Measurements from ENCODE around the gene SCP2. TPM values are rescaled to one million over a fixed set of nuclear protein-coding genes. Genes with fewer than 3 reads are reported as not detected.

SCP2 gene
- polyA plus RNA-seq, 1 of the 3 experiments (the other 2 are of a cell fraction): 49.5 TPM

- H3K4me2 ChIP-seq: no peak overlapping the region
- no peaks in the 10 kb centered on the region for H3K79me2 ChIP-seq (ENCODE audit: insufficient read depth)
- no peaks in the 10 kb centered on the region for H3K36me3 ChIP-seq (replicated peaks in 1 of 2; ENCODE audit: control insufficient read depth in 1 of 2, insufficient read depth in 2 of 2, low read length in 1 of 2)
- H2AFZ ChIP-seq (ENCODE audit: low read depth): no peak overlapping the region
- H3K27me3 ChIP-seq (ENCODE audit: insufficient read depth): no peaks in the 10 kb centered on the region
- no peak for DNase-seq
- no peak overlapping the region for H3K9ac ChIP-seq
- H3K9me3 ChIP-seq: no peaks in the 10 kb centered on the region
- 94% methylated on average over 31 of the region's 35 CpGs for WGBS (ENCODE audit: low lambda C conversion rate)
- TF ChIP-seq IRF3 (IDR thresholded peaks at IDR 0.05; ENCODE audit: low read depth, low read length) (no peak), ELF1 (IDR thresholded peaks at IDR 0.05) (no peak), SIN3A (IDR thresholded peaks at IDR 0.05; ENCODE audit: borderline replicate concordance, low read depth, low read length) (no peak), PBX3 (IDR thresholded peaks at IDR 0.05) (no peak), MAX (IDR thresholded peaks at IDR 0.05; ENCODE audit: low read depth) (no peak), RAD21 (IDR thresholded peaks at IDR 0.05; ENCODE audit: low read length) (no peak)
- no peaks in the 10 kb centered on the region for H3K4me1 ChIP-seq (ENCODE audit: control insufficient read depth in 1 of 2, insufficient read depth in 2 of 2, low read depth in 1 of 2, low read length in 1 of 2)
- H3K9me2 ChIP-seq: no peaks in the 10 kb centered on the region
- ChIA-PET CTCF (no interaction called here), POLR2A (no interaction called here)
- H4K20me1 ChIP-seq (ENCODE audit: insufficient read depth): no peaks in the 10 kb centered on the region
- no peaks in the 10 kb centered on the region for H3F3A ChIP-seq (replicated peaks; ENCODE audit: insufficient read depth)
- no peak overlapping the region for H3K4me3 ChIP-seq (ENCODE audit: low read depth in 2 of 2, low read length in 1 of 2)
- no peak overlapping the region for H3K27ac ChIP-seq (ENCODE audit: low read depth in 2 of 2, low read length in 1 of 2)
Observed at GRCh38 chr1:52920791-52921291, 6.2 kb upstream of the SCP2 start.

GRCh38 chr1:52925571-52926005 lies 1.5 kb upstream of the SCP2 start:
- no peak overlapping the region for H3K9ac ChIP-seq
- no peaks in the 10 kb centered on the region for H3K36me3 ChIP-seq (replicated peaks in 1 of 2; ENCODE audit: control insufficient read depth in 1 of 2, insufficient read depth in 2 of 2, low read length in 1 of 2)
- H3K9me3 ChIP-seq: no peaks in the 10 kb centered on the region
- POLR2A ChIA-PET: no interaction called here
- CTCF ChIA-PET: interaction anchor here (0.9 kb wide), 1 partner anchor 263 kb away, joined by 3 read pairs; no protein-coding TSS in a partner anchor
- no peaks in the 10 kb centered on the region for H3K27me3 ChIP-seq (ENCODE audit: insufficient read depth)
- H3K27ac ChIP-seq (ENCODE audit: low read depth in 2 of 2, low read length in 1 of 2): no peak overlapping the region
- no peaks in the 10 kb centered on the region for H3K79me2 ChIP-seq (ENCODE audit: insufficient read depth)
- H2AFZ ChIP-seq (ENCODE audit: low read depth): no peak overlapping the region
- peaks cover 0 to 3% of the 10 kb centered on the region in 2 experiments; a peak in 1 of 4 replicates for H3K4me1 ChIP-seq (ENCODE audit: control insufficient read depth in 1 of 2, insufficient read depth in 2 of 2, low read depth in 1 of 2, low read length in 1 of 2)
- H3K9me2 ChIP-seq: no peaks in the 10 kb centered on the region; the same call in 1 of the 2 replicates
- H3F3A ChIP-seq (replicated peaks; ENCODE audit: insufficient read depth): no peaks in the 10 kb centered on the region
- no peak for DNase-seq
- WGBS (ENCODE audit: low lambda C conversion rate): 72% methylated on average over 5 of the region's 5 CpGs
- H4K20me1 ChIP-seq (ENCODE audit: insufficient read depth): no peaks in the 10 kb centered on the region
- no peak overlapping the region for H3K4me2 ChIP-seq
- H3K4me3 ChIP-seq (ENCODE audit: low read depth in 2 of 2, low read length in 1 of 2): no peak overlapping the region
- TF ChIP-seq IRF3 (IDR thresholded peaks at IDR 0.05; ENCODE audit: low read depth, low read length) (no peak), FOSL2 (IDR thresholded peaks at IDR 0.05; ENCODE audit: borderline replicate concordance, low read depth) (no peak), ZBTB33 (IDR thresholded peaks at IDR 0.05; ENCODE audit: borderline replicate concordance, low read depth) (no peak), ELF1 (IDR thresholded peaks at IDR 0.05) (no peak), NFIC (IDR thresholded peaks at IDR 0.05; ENCODE audit: borderline replicate concordance) (no peak), EZH2phosphoT487 (IDR thresholded peaks at IDR 0.05; ENCODE audit: borderline replicate concordance, low read depth) (no peak), FOXJ3 (CRISPR knock-in tag; IDR thresholded peaks at IDR 0.05) (no peak), USF1 (IDR thresholded peaks at IDR 0.05; ENCODE audit: borderline replicate concordance, low read depth) (no peak), YY1 (IDR thresholded peaks at IDR 0.05; ENCODE audit: low read depth) (no peak), MEF2A (IDR thresholded peaks at IDR 0.05; ENCODE audit: borderline replicate concordance, low read depth) (no peak), POLR2AphosphoS5 (IDR thresholded peaks at IDR 0.05; ENCODE audit: low read depth, low read length) (no peak), CTCF (IDR thresholded peaks at IDR 0.05) (no peak), TAF1 (IDR thresholded peaks at IDR 0.05; ENCODE audit: borderline replicate concordance, low read depth, low read length) (no peak)

All from SK-N-SH (cell line).